Activated T-helper 9 cell treated with anti-CD3 and anti-CD28 coated beads, Interleukin-2, amount 50 U/mL, for 16 hours (primary cell): ENCODE results near the gene INF2.
A peak's percentile ranks its signal among the peaks of the same experiment; 100 is the strongest.

Experiments used
- DNase-seq: peaks from one replicate; pipeline ENCODE4 v3.0.0-alpha.2; 2020; ENCODE audit warnings: low read depth

The INF2 gene

DNA sequence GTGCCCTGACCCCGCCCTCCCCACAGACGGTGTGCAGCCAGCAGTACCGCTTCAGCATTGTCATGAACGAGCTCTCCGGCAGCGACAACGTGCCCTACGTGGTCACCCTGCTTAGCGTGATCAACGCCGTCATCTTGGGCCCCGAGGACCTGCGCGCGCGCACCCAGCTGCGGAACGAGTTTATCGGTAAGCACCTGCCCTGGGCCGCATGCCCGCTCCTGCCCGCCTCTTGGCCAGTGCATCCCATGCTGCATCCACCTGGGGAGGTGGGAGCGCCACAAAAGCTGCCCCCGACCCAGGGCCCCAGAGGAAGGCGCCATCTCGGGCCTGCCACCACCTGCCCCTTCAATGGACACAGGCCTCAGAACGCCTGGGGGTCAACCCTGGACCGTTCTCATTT lies 13.9 kb downstream of the INF2 start:
- DNase-seq: no peak

DNA sequence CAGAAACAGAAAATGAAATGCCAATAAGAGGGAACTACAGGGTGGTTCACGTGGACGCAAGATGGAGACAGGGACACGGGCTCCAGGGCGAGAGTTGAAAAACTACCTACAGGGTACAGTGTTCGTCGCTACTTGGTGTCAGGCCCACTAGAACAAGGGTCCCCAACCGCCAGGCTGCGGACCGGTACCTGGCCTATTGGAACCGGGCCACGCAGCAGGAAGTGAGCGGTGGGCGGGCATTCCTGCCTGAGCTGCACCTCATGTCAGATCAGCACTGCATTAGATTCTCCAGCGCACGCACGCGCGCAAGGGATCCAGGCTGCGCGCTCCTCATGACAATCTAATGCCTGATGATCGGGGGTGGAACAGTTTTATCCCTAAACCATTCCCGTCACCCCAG lies 14.8 kb downstream of the INF2 start:
- no peak for DNase-seq

DNA sequence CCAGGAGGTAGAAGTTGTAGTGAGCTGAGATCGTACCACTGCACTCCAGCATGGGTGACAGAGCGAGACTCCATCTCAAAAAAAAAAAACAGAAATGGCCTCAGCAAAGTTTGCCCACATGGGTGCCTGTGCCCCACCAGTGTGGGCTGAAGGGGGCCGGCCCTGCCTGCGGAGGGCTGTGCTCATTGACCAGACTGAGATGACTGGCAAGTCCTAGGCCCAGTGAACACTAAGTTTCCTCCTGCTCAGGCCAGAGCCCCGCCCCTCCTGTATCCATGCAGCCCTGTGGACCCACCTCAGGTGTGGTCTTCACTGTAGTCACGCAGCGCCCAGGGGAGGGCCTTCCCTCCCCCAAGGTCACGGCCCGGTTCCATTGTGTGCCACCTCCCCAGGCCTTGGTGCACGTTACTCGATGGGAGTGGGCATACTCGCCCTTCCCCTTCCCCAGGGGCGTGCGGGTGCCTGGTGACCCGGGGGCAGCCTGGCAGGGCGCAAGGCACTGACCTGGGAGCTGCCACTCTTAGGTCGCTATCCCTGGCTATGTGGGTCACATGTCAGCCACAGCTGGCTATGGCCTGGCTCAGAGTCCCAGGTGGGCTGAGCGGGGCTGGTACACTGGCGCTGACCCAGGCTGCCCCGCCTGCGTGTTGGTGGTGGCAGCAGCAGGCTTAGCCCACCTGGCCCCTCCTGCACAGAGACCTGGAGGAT lies 16.1 kb downstream of the INF2 start:
- no peak for DNase-seq

DNA sequence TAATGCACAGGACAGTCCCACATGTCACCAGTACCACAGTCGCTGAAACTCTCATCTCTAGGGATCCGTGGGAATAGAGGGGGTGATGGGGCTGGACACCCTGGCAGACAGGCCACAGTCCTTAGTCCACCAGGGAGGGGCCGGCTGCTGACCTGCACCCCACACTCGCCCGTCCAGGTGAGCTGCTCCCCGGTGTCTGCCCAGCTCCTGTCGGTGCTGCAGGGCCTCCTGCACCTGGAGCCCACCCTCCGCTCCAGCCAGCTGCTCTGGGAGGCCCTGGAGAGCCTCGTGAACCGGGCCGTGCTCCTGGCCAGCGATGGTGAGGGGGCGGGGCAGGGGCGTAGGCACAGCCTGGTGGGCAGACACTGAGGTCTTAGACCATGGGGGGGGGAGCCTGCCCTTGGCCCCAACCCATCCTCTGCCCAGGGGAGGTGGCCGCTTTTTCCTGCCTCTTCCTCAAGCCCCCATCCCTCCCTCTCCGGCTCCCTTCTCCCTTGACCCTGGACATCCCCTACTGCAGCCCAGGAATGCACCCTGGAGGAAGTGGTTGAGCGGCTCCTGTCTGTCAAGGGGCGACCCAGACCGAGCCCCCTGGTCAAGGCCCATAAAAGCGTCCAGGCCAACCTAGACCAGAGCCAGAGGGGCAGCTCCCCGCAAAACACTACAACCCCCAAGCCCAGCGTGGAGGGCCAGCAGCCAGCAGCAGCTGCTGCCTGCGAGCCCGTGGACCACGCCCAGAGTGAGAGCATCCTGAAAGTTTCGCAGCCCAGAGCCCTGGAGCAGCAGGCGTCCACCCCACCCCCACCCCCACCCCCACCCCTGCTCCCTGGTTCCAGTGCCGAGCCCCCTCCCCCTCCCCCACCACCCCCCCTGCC lies 17.6 kb downstream of the INF2 start:
- no peak for DNase-seq

DNA sequence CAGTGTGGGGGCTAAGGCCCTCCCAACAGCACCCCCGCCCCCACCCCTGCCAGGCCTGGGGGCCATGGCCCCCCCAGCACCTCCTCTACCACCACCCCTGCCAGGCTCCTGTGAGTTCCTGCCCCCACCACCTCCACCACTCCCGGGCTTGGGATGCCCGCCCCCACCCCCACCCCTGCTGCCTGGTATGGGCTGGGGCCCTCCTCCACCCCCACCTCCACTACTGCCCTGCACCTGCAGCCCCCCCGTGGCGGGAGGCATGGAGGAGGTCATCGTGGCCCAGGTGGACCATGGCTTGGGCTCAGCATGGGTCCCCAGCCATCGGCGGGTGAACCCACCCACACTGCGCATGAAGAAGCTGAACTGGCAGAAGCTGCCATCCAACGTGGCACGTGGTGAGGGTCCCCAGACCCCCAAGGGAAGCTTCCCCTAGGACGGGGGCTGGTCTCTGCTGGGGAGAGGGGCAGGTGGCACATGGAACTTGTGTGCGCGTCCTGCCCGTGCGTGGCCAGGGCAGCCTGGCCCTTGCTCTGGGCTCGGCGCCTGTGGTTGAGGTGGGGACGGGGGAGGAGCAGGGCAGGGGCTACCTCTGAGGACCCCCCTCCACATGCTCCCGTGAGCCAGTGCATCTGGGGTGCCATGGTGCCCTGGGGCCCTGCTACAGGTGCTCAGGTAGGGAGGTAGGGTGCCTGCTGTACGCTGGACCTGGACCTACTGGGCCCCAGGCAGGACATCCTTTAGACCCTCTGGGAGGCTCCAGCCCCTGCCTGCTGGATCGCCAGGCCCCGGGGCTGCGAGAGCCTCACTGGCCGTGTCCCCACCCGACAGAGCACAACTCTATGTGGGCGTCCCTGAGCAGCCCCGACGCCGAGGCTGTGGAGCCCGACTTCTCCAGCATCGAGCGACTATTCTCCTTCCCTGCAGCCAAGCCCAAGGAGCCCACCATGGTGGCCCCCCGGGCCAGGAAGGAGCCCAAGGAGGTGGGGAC lies 18.5 kb downstream of the INF2 start:
- DNase-seq: no peak

DNA sequence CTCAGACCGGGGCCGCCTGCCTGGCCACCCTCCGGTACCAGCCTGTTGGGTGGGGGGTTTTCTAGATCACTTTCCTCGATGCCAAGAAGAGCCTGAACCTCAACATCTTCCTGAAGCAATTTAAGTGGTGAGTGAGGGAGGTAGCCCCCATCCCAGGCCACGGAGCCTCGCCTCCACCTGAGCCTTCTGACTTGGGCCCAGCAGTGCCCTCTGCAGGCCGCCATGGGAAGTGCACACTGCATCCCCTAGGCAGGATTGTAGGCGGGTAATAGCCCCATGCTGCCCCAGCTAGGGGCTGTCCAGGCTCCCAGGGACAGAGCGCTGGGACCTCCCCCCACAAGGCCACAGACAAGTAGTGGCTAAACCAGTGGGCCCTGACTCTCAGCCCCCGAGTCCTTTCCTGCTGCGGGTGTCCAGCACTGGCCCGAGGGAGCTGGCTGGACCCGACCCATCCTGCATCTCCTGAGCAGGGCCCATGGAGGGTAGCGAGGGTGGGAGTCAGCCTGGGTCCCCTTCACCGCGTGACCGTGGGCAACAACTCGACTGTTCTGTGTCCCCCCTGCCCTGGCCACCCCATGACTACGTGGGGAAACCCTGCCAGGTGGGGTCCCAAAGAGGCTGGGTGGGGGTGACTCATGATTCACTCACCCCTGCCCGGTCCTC lies 19.3 kb downstream of the INF2 start:
- DNase-seq: peak; percentile 61

DNA sequence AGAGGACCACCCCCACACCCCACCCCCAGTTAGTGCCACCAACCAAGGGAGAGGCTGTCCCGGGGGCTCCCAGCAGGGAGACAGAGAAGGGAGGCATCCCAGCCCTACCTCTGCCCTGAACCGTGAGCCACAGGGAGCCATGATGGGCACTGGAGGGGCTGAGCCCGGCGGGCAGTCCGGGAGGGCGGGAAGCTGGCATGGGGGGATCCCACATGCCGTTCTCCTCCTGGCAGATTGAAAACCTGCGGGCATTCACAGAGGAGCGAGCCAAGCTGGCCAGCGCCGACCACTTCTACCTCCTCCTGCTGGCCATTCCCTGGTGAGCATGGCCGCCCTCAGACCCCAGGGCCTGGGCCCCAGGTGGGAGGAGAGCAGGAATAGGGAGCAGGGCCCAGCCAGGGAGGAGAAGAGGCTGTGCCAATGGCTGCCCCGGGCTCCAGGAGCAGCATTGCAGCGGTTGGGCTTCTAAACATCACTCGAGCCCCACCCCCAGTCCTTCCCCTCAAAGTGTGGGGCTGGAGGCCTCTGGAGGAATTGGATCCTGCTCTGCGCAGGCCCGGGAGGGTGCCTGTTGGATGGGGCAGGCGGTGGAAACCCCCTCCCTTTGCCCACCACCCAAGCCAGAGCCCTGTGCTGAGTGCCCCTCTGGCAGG lies 20.1 kb downstream of the INF2 start:
- DNase-seq: no peak

DNA sequence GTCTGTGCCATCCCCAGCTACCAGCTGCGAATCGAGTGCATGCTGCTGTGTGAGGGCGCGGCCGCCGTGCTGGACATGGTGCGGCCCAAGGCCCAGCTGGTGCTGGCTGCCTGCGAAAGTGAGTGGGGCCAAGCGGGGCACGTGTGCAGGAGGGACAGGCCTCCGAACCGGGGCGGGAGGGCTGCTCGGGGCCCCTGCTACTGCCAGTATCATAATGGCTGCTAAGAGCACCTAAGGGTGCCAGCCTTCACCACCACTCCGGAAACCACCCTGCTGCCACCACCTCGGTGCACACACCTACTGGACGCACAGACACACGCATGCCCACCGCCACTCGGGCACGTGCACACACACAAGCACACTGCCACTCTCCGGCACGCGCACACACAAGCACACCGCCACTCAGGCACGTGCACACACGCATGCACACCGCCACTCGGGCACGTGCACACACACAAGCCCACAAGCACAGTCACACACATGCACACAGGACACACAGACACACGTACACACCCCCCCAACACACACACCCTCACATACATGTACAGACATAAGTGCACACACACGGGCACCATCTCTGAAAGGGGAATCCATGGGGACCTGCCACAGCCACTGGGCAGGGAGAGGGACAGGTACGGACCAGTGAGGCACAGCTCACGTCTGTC lies 20.8 kb downstream of the INF2 start:
- DNase-seq: no peak

DNA sequence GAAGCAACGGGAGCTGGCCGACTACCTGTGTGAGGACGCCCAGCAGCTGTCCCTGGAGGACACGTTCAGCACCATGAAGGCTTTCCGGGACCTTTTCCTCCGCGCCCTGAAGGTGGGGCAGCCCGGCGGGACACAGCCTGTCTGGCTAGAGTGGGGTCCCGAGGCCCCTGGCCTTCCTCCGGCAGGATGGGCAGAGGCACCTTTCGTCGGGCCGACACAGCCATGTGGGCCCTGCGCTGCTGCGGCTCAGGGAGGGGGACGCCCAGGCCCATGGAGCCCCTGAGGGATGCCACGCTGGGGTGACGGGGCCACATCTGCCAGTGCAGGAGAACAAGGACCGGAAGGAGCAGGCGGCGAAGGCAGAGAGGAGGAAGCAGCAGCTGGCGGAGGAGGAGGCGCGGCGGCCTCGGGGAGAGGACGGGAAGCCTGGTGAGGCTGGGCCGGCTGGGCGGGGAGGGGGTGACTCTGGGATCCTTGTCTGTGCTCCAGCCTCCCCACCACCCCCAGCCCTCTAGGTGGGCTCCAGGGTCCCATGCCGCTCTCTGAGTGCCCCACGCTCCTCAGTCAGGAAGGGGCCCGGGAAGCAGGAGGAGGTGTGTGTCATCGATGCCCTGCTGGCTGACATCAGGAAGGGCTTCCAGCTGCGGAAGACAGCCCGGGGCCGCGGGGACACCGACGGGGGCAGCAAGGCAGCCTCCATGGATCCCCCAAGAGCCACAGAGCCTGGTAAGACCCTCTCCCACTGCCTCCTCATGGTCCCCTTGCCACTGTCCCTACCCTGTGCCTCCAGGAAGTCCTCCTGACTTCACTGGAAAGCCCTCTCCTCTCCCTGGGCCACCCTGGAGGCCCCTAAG lies 23.7 kb downstream of the INF2 start:
- no peak for DNase-seq

DNA sequence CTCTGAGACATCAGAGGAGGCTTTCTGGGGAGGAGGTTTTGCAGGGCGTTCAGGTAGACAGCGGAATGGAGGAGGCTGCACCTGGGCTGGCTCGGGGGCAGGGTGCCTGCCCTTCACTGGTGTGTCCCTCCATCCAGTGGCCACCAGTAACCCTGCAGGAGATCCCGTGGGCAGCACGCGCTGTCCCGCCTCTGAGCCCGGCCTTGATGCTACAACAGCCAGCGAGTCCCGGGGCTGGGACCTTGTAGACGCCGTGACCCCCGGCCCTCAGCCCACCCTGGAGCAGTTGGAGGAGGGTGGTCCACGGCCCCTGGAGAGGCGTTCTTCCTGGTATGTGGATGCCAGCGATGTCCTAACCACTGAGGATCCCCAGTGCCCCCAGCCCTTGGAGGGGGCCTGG lies 24.6 kb downstream of the INF2 start:
- no peak for DNase-seq

DNA sequence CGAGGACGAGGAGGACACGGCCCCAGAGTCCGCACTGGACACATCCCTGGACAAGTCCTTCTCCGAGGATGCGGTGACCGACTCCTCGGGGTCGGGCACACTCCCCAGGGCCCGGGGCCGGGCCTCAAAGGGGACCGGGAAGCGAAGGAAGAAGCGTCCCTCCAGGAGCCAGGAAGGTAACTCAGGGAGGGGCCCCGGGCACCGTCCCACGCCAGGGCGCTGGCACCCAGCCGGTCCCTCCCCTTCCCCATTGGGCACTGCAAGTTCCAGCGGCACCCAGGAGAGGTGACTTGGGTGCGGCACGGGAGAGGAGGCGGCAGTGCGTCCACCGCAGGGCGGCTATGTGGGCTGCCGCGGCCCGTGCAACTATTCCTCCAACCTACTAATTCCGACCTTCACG lies 25.3 kb downstream of the INF2 start:
- DNase-seq: no peak

DNA sequence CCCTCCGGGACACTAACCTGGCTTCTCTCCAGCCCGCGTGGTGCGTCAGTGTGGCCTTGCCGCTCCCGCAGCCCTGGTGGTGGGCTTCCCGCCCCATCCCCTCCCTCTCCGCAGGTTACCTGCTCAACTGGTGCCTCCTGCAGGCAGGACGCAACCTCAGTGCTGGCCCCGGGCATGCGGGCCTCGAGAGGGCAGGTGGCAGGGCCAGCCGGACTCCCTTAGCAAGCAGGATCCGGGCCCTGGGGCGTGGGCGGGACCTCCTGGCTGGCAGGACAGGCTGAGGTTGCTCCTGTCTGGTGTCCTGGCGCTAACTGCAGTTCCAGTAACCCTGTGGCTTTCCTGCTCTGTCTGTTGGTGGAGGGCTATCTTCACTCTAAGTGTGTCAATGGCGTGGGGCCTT lies 26.0 kb downstream of the INF2 start:
- no peak for DNase-seq

DNA sequence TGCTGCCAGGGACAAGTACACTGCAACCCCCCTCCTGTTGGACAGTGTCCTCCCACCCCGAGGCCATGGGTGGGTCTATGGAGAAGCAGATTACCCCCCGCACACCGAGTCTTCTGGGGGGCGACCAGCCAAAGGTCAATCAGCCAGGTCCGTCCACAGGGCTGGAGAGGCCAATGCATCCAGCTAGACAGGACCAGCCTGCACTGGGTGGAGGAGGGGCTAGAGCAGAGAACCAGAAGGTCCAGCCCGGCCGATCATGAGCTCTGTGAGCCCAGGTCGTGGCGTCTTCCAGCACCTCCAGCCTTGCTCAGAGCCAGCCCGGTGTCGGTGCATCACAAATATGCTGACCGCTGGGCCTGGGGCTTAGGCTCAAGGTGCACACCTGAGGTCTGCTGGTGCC lies 26.5 kb downstream of the INF2 start:
- no peak for DNase-seq

DNA sequence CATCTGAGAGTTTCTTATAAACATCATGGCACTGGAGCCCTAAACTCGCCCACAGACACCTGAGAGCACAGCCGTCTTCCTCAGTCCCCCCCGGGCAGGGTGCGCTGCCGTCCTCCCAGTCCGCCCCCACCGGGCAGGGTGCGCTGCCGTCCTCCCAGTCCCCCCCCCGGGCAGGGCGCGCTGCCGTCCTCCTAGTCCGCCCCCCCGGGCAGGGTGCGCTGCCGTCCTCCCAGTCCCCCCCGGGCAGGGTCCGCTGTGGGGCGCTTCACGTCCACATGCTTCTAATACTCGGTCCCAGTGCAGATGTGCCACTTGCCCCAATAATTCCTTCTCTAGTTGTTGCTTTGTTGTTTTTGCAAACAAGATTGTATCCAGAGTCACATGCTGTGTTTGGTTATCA lies 27.7 kb downstream of the INF2 start:
- no peak for DNase-seq

DNA sequence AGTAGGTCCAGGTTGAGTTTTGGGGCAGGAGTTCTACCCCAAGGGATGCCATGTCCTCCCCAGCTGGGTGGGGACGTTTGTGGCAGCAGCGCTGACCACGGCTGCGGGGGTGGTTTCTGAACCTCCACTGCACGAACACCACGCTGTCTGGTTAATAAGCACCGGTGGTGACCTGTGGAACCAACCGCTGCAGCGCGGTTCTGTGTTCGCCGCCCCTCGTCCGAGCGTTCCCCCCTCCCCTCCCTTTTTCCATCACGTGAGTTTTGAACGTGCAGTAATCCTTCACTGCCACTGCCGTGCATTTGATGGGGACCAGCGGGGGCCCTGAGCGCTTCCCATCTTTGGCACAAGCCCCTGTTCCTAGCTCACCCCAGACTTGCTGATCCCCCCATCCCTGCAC lies 28.2 kb downstream of the INF2 start:
- DNase-seq: no peak

DNA sequence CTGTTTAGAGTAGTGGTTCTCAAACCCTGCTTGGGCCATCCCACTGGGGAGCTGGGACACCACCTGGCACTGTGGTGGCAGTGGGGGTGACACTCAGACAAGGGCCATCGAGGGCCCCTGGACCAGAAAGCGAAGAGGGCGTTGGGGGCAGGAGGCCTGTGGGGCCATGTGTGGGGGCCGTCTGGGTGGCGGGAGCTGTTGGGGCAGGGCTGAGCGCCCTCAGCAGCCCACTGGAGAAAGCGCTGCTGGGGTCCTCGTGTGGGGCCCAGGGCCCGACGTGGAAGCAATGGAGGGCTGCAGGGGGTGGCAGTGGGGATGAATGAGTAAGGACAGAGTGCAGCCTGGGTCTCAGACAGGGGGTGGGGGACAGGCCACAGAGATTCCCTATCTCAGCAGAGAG lies 28.7 kb downstream of the INF2 start:
- no peak for DNase-seq

DNA sequence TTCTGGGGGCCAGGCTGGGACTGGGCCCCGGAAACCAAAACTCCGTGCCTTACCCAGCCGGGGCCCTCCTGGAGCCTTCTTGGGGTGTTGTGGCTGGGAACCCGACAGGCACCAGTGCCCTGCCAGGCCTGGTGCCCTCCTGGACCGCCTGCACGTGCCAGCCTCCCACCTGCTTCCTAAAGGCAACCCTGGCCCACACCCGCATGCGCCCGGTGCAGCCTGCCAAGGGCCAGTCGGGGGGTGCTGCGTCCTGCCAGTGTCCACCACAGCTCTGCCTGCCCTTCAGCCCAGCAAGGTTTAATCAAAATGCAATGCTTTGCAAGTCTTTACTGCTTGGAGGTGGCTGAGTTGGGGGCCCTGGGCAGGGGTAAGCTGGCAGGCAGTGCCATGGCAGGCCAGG lies 29.5 kb downstream of the INF2 start:
- no peak for DNase-seq

DNA sequence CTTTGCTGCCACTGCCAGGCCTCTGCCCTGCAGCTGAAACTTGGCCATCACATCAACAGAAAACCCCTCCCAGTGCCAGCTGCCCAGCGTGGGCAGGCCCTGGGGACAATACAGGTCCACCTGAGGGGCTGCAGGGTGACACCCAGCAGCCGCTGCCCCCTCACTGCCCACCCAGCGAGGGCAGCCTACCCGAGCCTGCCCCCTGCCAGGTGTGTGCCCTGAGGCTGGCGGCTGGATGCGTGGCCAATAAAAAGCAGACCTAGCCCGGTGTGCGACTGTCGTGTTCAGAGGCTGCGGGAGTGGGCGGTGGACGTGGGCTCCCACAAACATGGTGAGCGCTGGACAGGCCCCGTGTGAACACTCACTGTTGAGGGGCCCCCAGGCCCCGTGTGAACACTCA lies 29.9 kb downstream of the INF2 start:
- DNase-seq: no peak

DNA sequence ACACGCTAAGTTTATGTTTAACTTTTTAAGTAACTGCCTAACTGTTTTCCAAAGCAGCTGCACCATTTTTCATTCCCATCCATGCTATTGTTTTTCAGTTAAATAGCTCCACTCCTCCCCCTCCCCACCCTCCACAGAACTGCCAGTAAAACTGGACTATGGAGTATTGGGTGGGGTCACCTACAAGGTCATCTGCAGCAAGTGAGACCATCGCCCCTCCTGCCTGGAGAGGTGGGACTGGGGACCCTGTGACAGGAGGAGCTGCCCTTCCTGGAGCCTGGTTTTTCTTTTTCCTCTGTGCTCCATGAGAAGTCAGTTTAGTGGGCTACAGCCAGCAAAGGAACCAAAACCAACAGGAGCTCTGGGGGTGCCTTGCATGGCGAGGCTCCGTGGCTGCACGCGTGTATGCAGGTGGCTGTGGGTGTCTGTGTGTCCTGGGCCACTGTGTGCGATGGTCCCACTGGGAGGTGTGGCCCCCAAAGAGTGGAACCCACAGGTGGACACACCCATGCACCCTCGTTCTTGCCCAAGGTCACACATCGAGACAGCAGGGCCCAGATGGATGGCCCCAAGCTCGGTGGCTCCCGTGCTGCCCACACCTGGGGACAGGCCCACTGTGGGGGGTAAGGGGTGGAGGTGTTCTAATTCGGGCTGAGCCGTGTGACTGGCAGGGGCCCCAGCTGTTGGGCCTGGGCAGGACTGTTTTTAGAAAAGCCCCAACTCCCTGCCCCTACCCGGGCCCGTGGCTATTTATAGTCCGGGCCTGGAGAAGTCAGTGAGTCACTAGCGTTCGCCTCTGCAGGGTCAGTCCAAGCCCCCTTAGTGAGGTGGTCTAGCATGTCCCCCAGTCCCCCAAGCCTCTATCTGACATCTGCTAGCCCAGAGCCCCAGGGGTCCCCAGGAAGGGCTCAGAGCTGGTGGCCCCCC lies 32.4 kb downstream of the INF2 start:
- no peak for DNase-seq
